Left lung (tissue), 10 donors: ENCODE data around the gene NEURL1B. TPM values are rescaled to one million over a fixed set of nuclear protein-coding genes. Genes with fewer than 3 reads are reported as not detected.

Experiments used
- ATAC-seq: fragments of 200-7000 bp; cut with Tn5 transposase; one replicate; pipeline ENCODE4 v1.9.1; 2020; ENCODE audit warnings: moderate library complexity
- DNase-seq, 4 donors: peaks; one replicate each; pipeline ENCODE4 v3.0.0-alpha.2; 2013 to 2020
- H3K27ac ChIP-seq, 2 donors: fragments of 200-600 bp; sonication (generic) in 1 of 2; one replicate each; pipeline versions ENCODE4 v1.5.0 to v1.8.0; 2020 to 2021
- H3K27me3 ChIP-seq, 2 donors: fragments of 200-600 bp; sonication (generic) in 1 of 2; one replicate each; pipeline versions ENCODE4 v1.5.0 to v1.8.0; 2020 to 2021
- H3K36me3 ChIP-seq, 2 donors: fragments of 200-600 bp; sonication (generic) in 1 of 2; one replicate each; pipeline versions ENCODE4 v1.5.0 to v1.8.0; 2020 to 2021
- H3K4me1 ChIP-seq, 2 donors: fragments of 200-600 bp; one replicate each; pipeline ENCODE4 v1.8.0; 2021
- H3K4me3 ChIP-seq, 2 donors: fragments of 200-600 bp; sonication (generic) in 1 of 2; one replicate each; pipeline versions ENCODE4 v1.5.0 to v1.8.0; 2020 to 2021; ENCODE audit warnings: mild to moderate bottlenecking in 1 of 2
- H3K9me3 ChIP-seq, 2 donors: fragments of 200-600 bp; sonication (generic) in 1 of 2; one replicate each; pipeline versions ENCODE4 v1.5.0 to v1.8.0; 2020 to 2021
- intact Hi-C, 2 donors: fragments of 100-400 bp; cut with DNase I; formaldehyde crosslinking; loops; one replicate each; pipeline versions ENCODE4 v1.11.2 to v1.14.2; 2022
- polyA plus RNA-seq, 6 donors: library from polyadenylated mRNA; unstranded; fragments of 120-200 nt; gene quantifications; one replicate each; pipeline ENCODE4 v1.2.1, GENCODE V29; 2013; ENCODE audit not compliant: insufficient read length in 6 of 6
- total RNA-seq, 2 donors: library from RNA; stranded (reverse); fragmentation: NEBNext Ultra II Directional; extraction: Animal tissue kit (Norgen Biotek cat#: 25700); gene quantifications; one replicate each; pipeline ENCODE4 v1.2.1, GENCODE V29; 2021
- TF ChIP-seq, protein P1 (sequence below), 2 donors: fragments of 200-600 bp; sonication (generic) in 1 of 2; IDR thresholded peaks; one replicate each; pipeline versions ENCODE4 v1.5.0 to v1.8.0; 2021; ENCODE audit warnings: antibody characterized with exemption in 2 of 2
- donor health status: DM: no; HTN: yes; CAD: no.
- donor health status: DM: no; HTN: no; CAD: no.

NEURL1B gene
- total and polyA plus RNA-seq, 8 donors = 11.8 to 34.1 (median 29.1) TPM

DNA sequence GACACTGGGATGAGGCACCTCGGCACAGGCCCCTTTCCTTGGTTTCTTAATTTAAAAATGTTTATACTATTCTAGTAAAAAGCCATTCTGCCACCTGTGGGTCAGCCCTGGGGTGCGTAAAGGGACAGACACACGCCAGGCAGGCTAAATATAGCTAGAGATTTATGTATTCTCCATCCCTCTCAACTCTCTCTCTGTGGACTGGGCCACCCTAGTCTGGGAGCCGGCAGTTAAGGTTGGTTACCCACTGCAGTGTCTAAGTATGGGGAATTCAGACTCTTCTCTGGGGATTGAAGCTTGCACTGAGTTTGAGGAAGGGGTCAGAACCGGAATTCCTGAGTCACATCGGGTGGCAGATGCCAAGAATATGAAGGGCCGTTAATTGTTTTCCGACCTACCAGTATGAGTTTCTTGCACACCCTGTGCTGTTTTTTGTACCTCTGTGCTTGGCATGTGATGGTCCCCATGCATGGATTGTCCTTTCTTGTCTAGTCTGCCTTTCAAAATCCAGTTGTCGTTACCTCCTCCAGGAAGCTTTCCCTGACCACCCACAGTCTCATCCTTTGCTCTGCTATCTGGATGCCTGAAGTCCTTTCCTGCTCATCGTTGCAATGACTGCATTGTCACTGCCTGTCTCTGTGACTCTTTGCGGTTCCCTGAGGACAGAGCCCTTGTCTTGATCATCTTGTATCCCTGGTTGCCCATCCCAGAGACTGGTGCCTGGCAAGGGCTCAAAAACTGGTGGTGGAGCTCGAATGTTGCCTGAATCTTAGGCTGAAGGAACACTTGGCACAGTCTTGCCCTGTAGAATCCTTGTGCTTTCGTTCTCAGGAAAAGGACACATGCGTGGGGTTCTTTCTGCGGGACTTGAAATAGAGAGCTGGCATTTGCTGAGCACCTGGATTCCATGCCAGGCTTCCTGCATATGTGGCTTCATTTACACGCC lies 2.1 kb downstream of the NEURL1B start:
- Histone ChIP-seq H3K4me3 (peak overlapping the region in 1 of 2 donors; percentile 65), H3K27ac (peak overlapping the region; percentile 69 to 76), H3K9me3 (no peaks in the 10 kb centered on the region), H3K4me1 (peaks cover 16 to 64% of the 10 kb centered on the region in 2 donors), H3K36me3 (no peaks in the 10 kb centered on the region), H3K27me3 (peaks cover 0 to 43% of the 10 kb centered on the region in 2 donors)
- DNase-seq (no peak), ATAC-seq (no peak)
- intact Hi-C loops = no loop called here
- TF ChIP-seq, protein P1, sequence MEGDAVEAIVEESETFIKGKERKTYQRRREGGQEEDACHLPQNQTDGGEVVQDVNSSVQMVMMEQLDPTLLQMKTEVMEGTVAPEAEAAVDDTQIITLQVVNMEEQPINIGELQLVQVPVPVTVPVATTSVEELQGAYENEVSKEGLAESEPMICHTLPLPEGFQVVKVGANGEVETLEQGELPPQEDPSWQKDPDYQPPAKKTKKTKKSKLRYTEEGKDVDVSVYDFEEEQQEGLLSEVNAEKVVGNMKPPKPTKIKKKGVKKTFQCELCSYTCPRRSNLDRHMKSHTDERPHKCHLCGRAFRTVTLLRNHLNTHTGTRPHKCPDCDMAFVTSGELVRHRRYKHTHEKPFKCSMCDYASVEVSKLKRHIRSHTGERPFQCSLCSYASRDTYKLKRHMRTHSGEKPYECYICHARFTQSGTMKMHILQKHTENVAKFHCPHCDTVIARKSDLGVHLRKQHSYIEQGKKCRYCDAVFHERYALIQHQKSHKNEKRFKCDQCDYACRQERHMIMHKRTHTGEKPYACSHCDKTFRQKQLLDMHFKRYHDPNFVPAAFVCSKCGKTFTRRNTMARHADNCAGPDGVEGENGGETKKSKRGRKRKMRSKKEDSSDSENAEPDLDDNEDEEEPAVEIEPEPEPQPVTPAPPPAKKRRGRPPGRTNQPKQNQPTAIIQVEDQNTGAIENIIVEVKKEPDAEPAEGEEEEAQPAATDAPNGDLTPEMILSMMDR (IDR thresholded peaks at IDR 0.05) = no peak

DNA sequence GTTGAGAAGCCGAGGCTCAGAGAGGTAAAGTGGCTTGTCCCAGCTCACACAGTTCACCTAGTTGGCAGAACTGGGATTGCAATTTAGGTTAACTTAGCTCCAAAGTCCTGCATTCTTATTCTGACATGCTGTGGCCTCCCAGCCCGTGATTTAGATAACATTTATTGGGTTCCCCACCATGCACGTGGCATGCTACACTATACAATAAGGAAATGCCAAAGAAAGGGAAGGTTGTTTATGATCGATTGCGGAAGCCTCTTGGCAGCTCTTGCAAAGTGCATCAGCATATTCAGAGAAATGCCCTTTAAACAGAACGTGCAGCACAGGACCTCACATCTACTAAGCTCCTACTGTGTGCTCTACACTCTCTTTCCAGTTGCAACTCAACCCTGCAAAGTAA lies 3.2 kb downstream of the NEURL1B start:
- TF ChIP-seq, protein P1 (IDR thresholded peaks at IDR 0.05) = no peak
- ATAC-seq = no peak
- Histone ChIP-seq H3K4me3 (no peak overlapping the region), H3K27ac (no peak overlapping the region), H3K36me3 (no peaks in the 10 kb centered on the region), H3K9me3 (no peaks in the 10 kb centered on the region), H3K4me1 (peaks cover 16 to 69% of the 10 kb centered on the region in 2 donors), H3K27me3 (peaks cover 0 to 43% of the 10 kb centered on the region in 2 donors)
- no peak for DNase-seq
- intact Hi-C loops = no loop called here

DNA sequence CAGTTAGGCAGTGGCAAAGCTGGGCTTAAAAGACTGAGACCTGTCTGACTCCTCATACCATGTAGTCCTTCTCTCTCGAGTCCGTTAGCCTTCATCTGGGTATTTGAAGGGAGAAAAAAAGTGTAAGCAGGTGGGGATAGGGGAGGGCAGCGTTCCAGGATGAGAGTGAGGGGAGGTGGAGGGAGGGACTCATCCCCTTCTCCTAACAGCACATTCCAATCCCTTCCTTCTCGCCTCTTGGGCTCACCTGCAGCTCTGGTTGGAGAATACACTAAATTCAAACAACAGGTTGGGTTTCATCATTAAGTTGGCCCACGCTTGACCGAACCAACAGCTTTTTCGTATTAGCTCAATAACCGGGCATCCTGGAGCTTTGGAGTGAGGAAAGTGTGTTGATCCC lies 3.6 kb downstream of the NEURL1B start:
- peaks cover 16 to 69% of the 10 kb centered on the region in 2 donors for H3K4me1 ChIP-seq
- TF ChIP-seq, protein P1 (IDR thresholded peaks at IDR 0.05) = no peak
- H3K27ac ChIP-seq = no peak overlapping the region
- DNase-seq (no peak), ATAC-seq (no peak)
- no peaks in the 10 kb centered on the region for H3K36me3 ChIP-seq
- intact Hi-C loops = no loop called here
- H3K27me3 ChIP-seq = peaks cover 0 to 43% of the 10 kb centered on the region in 2 donors
- no peak overlapping the region for H3K4me3 ChIP-seq
- no peaks in the 10 kb centered on the region for H3K9me3 ChIP-seq

DNA sequence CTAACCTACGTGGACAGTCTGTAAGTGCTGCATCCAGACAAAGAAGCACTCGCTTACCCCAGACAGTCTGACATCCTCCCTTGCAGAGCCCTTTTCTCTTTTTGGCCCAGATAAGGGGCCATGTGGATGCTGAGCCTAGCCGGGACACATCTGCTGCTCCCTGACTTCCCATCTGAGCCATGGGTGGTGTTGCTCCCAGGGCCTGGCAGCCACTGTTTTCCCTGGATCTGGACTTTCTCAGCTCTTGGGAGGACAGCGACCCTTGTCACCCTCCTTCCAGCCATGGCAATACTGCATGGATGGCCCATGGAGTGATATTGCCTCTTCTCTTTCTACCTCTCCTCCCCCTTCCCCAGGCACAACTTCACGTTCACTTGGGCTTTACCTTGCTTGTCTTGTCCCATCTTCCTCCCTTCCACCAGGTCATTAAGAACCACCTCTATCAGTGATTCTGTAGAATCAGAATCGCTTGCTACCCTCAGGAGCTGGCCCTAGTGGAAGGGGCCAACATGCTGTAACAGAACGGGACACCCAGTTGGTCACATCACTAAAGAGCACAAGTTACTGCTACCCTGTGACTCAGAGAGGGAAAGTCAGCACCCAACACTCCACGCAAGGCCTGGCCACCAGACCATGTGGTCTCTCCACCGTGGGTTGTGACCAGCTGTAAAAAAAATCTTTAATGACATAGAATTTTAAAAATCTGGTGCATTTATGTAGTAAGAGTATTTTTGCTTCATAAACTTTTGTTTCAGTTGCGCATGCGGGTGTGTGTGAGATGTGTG lies 4.4 kb downstream of the NEURL1B start:
- peaks cover 15 to 65% of the 10 kb centered on the region in 2 donors for H3K4me1 ChIP-seq
- ATAC-seq (no peak), DNase-seq (no peak)
- H3K9me3 ChIP-seq = no peaks in the 10 kb centered on the region
- TF ChIP-seq, protein P1 (IDR thresholded peaks at IDR 0.05) = no peak
- peaks cover 0 to 35% of the 10 kb centered on the region in 2 donors for H3K27me3 ChIP-seq
- H3K4me3 ChIP-seq = no peak overlapping the region
- intact Hi-C loops = no loop called here
- H3K36me3 ChIP-seq = no peaks in the 10 kb centered on the region
- H3K27ac ChIP-seq = no peak overlapping the region
